ENCODE data around the gene DDX39B.

GRCh38 chr6:31544676-31545075 is 2.9 kb upstream of the DDX39B start:
- TF ChIP-seq CTCF (IDR thresholded peaks at IDR 0.05 in 8 of 11, conservative IDR thresholded peaks at IDR 0.05 in 3 of 11) (no peak), POLR2A (IDR thresholded peaks at IDR 0.05) (no peak), POLR2AphosphoS5 (IDR thresholded peaks at IDR 0.05) (no peak)

Measured in spleen (tissue), 7 donors.